ENCODE data around the gene XPA. TPM values are rescaled to one million over a fixed set of nuclear protein-coding genes. Genes with fewer than 3 reads are reported as not detected.
"Not testable (repeated sequence)": the region's sequence is repeated elsewhere in the genome, so short reads cannot be mapped to it uniquely, and the experiment has no call there.

Gene XPA
- total RNA-seq, 2 donors from 2014 or later, result 9.6 to 15.8 TPM

GRCh38 chr9:97704851-97705250 is 7.7 kb upstream of the XPA start:
- Histone ChIP-seq H3K4me1 (peaks cover 13% of the 10 kb centered on the region), H3K27me3 (no peaks in the 10 kb centered on the region), H3K4me3 (no peak overlapping the region), H3K36me3 (replicated peaks in 1 of 2; ENCODE audit: insufficient read depth in 1 of 2, low read depth in 2 of 2) (no peaks in the 10 kb centered on the region), H3K27ac (peak overlapping the region in 3 of 4 donors; percentile 66 to 84 (median 73)), H3K9me3 (no peaks in the 10 kb centered on the region)
- intact Hi-C loops (cut with DNase I), result no loop called here
- no peak for DNase-seq
- ATAC-seq, result no peak
- 81 to 86% methylated on average over 4 of the region's 4 CpGs for WGBS, 2 donors
- TF ChIP-seq POLR2A (IDR thresholded peaks at IDR 0.05) (no peak), CTCF (IDR thresholded peaks at IDR 0.05) (no peak)

- H3K4me1 ChIP-seq, result peaks cover 13% of the 10 kb centered on the region
- no peaks in the 10 kb centered on the region for H3K36me3 ChIP-seq (replicated peaks in 1 of 2; ENCODE audit: insufficient read depth in 1 of 2, low read depth in 2 of 2)
- no peaks in the 10 kb centered on the region for H3K27me3 ChIP-seq
- no peak for DNase-seq
- TF ChIP-seq POLR2A (IDR thresholded peaks at IDR 0.05), result no peak
- no peak for TF ChIP-seq CTCF (IDR thresholded peaks at IDR 0.05)
- peak; percentile 28 for ATAC-seq
- intact Hi-C loops (cut with DNase I), result no loop called here
- WGBS, 2 donors, result 61 to 71% methylated on average over 3 of the region's 3 CpGs
- no peak overlapping the region for H3K4me3 ChIP-seq
- H3K27ac ChIP-seq, result peak overlapping the region in 3 of 4 donors; percentile 66 to 84 (median 73)
- no peaks in the 10 kb centered on the region for H3K9me3 ChIP-seq
Observed at GRCh38 chr9:97704345-97704677, 7.2 kb upstream of the XPA start.

GRCh38 chr9:97703437-97704344 is 6.6 kb upstream of the XPA start:
- peak in 3 of 4 donors; percentile 46 to 57 (median 50) for DNase-seq
- intact Hi-C loops (cut with DNase I), result no loop called here
- WGBS, 2 donors, result 35 to 41% methylated on average over 11 of the region's 11 CpGs

GRCh38 chr9:97699824-97700223 is 2.7 kb upstream of the XPA start:
- H3K9me3 ChIP-seq; ATAC-seq; H3K27me3 ChIP-seq; H3K27ac ChIP-seq; H3K4me3 ChIP-seq; H3K36me3 ChIP-seq (replicated peaks in 1 of 2; ENCODE audit: insufficient read depth in 1 of 2, low read depth in 2 of 2); intact Hi-C loops (cut with DNase I); DNase-seq: not testable (repeated sequence)
- 87 to 90% methylated on average over 3 of the region's 3 CpGs for WGBS, 2 donors
- H3K4me1 ChIP-seq, result peaks cover 35% of the 10 kb centered on the region

More at GRCh38 chr9:97703437-97704344, 6.6 kb upstream of the XPA start:
- peak; percentile 80 for ATAC-seq
- Histone ChIP-seq H3K4me1 (peaks cover 13% of the 10 kb centered on the region), H3K36me3 (replicated peaks in 1 of 2; ENCODE audit: insufficient read depth in 1 of 2, low read depth in 2 of 2) (no peaks in the 10 kb centered on the region), H3K9me3 (no peaks in the 10 kb centered on the region), H3K4me3 (no peak overlapping the region), H3K27ac (peak overlapping the region in 3 of 4 donors; percentile 66 to 84 (median 73)), H3K27me3 (no peaks in the 10 kb centered on the region)
- TF ChIP-seq CTCF (IDR thresholded peaks at IDR 0.05) (no peak), POLR2A (IDR thresholded peaks at IDR 0.05) (peak in 1 of 3 donors; percentile 16)

GRCh38 chr9:97699281-97699680 is 2.1 kb upstream of the XPA start:
- DNase-seq; intact Hi-C loops (cut with DNase I): not testable (repeated sequence)

More at GRCh38 chr9:97699281-97699680, 2.1 kb upstream of the XPA start:
- peaks cover 41% of the 10 kb centered on the region for H3K4me1 ChIP-seq
- not testable (repeated sequence) for H3K27me3 ChIP-seq; H3K27ac ChIP-seq; H3K4me3 ChIP-seq; H3K36me3 ChIP-seq (replicated peaks in 1 of 2; ENCODE audit: insufficient read depth in 1 of 2, low read depth in 2 of 2); ATAC-seq; H3K9me3 ChIP-seq
- 79 to 84% methylated on average over 13 of the region's 13 CpGs for WGBS, 2 donors
